Ramos (cell line): ENCODE measurements around the gene STRN4.

ENCODE experiments used
- in situ Hi-C: fragments of 300-500 bp; cut with MboI; formaldehyde crosslinking; loops from one replicate; pipeline ENCODE4 v1.14.3; 2022; ENCODE audit warnings: low sequenced_read_pairs; ENCODE audit not compliant: unreplicated experiment

Gene STRN4

GRCh38 chr19:46726971-46727501 is 19.2 kb downstream of the STRN4 start:
- in situ Hi-C loops: no loop called here

DNA sequence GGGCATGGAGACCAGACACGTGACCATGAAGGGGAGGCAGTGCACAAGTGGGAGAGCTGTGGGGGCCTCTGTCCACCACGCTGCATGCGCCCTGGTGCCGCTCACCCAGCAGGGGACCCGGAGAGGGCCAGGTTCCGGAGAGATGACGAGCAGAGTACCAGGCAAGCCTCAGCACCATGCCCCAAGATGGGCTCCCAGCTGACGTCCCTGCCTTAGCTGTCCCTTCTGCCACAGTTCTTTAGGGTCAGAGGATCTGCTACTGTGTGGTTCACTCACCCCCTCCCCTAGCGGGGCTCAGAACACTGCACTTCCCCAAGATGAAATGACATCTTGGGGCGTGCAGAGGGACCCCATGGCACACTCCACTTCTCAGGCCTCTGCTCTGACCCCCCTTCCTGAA is 19.7 kb downstream of the STRN4 start:
- in situ Hi-C loops: no loop called here

- in situ Hi-C loops: no loop called here
These were observed 20.3 kb downstream of the STRN4 start for GRCh38 chr19:46725859-46726393.

GRCh38 chr19:46725036-46725820 is 21.0 kb downstream of the STRN4 start:
- in situ Hi-C loops: no loop called here

GRCh38 chr19:46724468-46724867 is 21.8 kb downstream of the STRN4 start:
- in situ Hi-C loops: no loop called here

- in situ Hi-C loops: no loop called here
These were observed 22.8 kb downstream of the STRN4 start for GRCh38 chr19:46723471-46723870.

GRCh38 chr19:46723023-46723461 is 23.2 kb downstream of the STRN4 start:
- in situ Hi-C loops: no loop called here

DNA sequence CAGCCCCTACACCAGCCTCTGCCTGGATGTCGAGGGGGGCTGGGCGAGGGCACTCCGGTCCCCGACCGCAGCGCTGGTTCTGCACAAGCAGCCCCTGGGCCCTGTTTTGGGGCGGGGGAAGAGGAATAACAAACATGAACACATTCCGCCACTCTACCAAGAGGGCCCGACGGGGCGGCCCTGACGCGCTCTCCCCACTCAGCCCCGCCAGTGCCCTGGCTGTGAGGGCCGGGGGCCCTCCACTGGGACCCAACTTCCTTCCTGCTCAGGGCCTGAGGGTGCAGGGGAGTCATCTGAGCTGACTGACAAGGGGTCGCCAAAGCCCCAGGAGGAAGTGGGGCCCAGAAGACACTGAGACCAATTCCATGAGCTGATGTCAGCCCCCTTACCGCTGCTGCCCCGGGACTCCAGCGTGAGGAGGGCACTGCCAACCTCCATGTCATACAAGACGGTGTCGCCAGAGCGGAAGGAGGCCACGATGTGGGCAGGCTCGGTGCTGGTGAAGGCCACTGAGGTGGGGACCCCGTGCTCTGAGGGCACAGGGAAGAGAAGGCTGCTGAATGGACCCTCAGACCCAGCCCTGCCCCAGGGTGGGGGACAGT is 23.7 kb downstream of the STRN4 start:
- in situ Hi-C loops: no loop called here

DNA sequence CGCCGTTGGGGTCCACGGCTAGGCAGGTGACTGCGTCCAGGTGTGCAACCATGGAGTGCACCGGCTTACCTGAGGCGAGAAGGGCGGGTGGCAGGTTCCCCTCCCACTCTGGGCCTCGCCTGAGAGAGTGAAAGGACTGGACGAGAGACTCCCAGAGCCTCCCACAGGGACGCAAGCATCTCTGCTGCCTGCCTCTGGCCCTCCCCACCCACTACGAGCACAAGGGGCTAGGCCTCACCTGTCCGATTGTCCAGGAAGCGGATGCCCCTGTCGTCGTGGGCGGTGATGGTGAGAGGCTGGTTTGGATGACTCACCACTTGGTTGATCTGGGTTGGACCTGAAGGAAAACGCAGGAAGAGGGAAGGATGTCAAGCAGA is 24.3 kb downstream of the STRN4 start:
- in situ Hi-C loops: no loop called here

- in situ Hi-C loops: no loop called here
These were observed 24.8 kb downstream of the STRN4 start for GRCh38 chr19:46721269-46722003.

- in situ Hi-C loops: no loop called here
These were observed 25.6 kb downstream of the STRN4 start for GRCh38 chr19:46720503-46721239.

DNA sequence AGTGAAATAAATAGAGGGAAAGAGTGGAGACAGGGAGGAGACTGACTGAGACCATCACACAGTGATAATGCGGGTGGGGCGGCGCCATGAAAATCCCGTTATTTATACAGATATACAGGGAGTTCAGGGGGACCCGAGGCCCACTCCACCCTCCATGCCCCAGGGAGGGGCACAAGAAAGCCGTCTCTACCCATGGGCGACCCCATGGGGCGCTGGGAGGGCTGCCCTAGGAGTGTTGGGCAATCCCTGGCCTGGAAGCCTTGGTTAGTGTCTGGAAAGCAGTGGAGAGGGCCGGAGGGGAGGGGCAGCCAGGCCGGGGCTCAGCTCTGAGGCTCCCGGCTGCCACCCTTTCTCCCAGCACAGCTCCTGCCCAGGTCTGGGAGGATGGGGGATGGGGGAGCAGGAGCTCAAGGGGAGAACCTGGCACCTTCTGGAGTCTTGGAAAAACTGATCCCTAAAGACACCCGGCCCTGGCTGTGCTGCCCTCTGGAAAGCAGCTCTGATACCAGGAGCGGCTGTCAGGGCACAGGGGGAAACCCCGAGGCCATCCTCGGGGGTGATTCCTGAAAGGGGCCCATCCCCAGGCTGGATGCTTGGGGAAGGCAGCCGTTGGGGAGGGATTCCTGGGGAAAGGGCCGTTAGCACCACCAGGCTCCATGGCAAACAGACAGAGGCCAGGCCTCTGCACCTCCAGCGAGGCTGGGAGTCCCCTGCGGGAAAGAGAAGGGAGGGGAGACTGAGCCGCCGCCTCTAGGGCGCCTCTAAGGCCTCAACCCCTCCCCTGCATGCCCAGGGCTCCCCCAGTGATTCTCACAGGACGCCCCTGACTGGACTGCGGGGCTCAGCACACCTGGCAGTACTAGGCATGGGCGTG is 26.4 kb downstream of the STRN4 start:
- in situ Hi-C loops: no loop called here

- in situ Hi-C loops: no loop called here
These were observed 27.2 kb downstream of the STRN4 start for GRCh38 chr19:46718934-46719622.

GRCh38 chr19:46718157-46718933 is 27.9 kb downstream of the STRN4 start:
- in situ Hi-C loops: no loop called here

- in situ Hi-C loops: no loop called here
These were observed 28.5 kb downstream of the STRN4 start for GRCh38 chr19:46717716-46718143.

DNA sequence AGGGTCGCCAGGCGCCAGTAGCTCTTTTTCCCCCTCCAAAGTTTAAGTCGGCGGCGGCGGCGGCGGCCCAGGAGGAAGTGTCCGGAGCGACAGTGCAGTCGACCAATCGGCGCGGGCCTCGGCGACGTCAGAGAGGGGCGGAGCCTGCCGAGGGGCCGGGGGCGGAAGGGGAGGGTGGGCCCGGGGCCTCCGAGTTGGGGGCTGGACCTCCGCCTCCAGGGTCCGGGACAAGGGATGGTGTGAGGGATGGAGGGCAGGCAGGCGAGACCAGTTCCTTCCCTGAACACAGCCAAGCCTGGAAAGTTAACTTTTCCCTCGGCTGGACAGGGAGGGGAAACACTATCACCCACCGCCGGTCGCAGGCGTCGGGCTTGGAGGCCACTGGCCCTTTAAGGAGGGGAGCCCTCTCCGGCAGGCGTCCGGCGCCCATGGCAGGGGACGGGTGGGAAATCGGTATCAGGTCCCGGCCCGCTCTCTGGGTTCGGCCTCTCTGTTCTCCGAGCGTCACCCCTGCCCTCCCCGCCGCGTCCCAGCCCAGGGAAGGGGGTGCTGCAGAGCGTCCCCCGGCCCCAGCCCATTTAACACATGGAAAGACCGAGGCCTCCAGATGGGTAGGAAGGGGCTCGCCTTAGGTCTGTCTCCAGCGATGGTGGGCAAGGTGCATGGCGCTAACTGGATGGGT is 29.1 kb downstream of the STRN4 start, which contains the start of gene PRKD2:
PRKD2 (minus strand) TSS at position 81 of the 682 bp plus-strand sequence. CDS start 744 bp downstream, outside the sequence.
- in situ Hi-C loops: no loop called here

DNA sequence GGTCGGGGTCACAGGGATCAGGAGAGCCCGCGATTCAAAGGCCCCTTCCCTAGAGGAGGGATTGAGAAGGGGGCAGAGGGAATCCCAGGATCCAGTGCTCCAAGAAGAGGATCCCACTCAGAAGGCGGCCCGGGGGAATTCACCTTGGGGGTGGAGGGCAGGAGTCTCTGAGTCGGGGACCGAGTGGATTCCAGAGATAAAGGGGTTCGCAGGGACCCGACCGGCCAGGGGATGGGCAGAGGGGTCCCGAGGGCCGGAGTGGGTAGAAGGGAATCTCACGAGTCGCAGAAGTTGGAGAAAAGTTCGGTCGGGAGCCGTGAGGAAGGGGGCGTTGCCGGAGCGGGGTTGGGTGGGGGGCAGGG is 29.6 kb downstream of the STRN4 start:
- in situ Hi-C loops: no loop called here
